SK-N-SH (cell line): ENCODE measurements around the gene CBFA2T2. TPM values are rescaled to one million over a fixed set of nuclear protein-coding genes. Genes with fewer than 3 reads are reported as not detected.

Experiments
- CTCF ChIA-PET: fragments of 300-600, 350-600 bp; formaldehyde crosslinking; extraction: SDS; loops from one replicate; lab custom pipeline; 2021; lab: Yijun Ruan, JAX
- POLR2A ChIA-PET: fragments of 350-600 bp; sonication (Branson Sonifier 250); formaldehyde crosslinking; extraction: SDS; loops from one replicate; lab custom pipeline; 2020; ENCODE audit warnings: antibody characterized with exemption, inconsistent platforms; lab: Yijun Ruan, JAX
- DNase-seq: peaks from one replicate; pipeline ENCODE4 v3.0.0; 2012
- H2AFZ ChIP-seq: fragments of 200-600 bp; sonication (generic); 2 replicates; pipeline ENCODE4 v1.8.1; 2016; ENCODE audit warnings: antibody characterized with exemption, mild to moderate bottlenecking, low read depth
- H3F3A ChIP-seq: fragments of 200-600 bp; sonication (generic); replicated peaks from 2 replicates; pipeline ENCODE3; 2016; ENCODE audit warnings: antibody characterized with exemption, mild to moderate bottlenecking; ENCODE audit not compliant: insufficient read depth
- H3K27ac ChIP-seq, 2 experiments: fragments of 200-500 bp in 1 of 2; fragments of 200-600 bp in 1 of 2; sonication (Bioruptor generic) in 1 of 2; sonication (generic), shearing (Covaris generic) in 1 of 2; 2 replicates each; pipeline versions ENCODE4 v1.5.1 to v1.6.1; 2014 to 2016; ENCODE audit warnings: low read depth in 2 of 2, inconsistent platforms in 1 of 2, low read length in 1 of 2, mild to moderate bottlenecking in 1 of 2, mixed read lengths in 1 of 2
- H3K27me3 ChIP-seq: fragments of 200-600 bp; sonication (generic), shearing (Covaris generic); 2 replicates; pipeline ENCODE4 v1.6.1; 2016; ENCODE audit warnings: mixed run types; ENCODE audit not compliant: insufficient read depth
- H3K36me3 ChIP-seq, 2 experiments: fragments of 200-500 bp in 1 of 2; fragments of 200-600 bp in 1 of 2; sonication (Bioruptor generic) in 1 of 2; sonication (generic) in 1 of 2; replicated peaks in 1 of 2; 2 replicates each; pipeline versions ENCODE3 to v1.5.1; 2014 to 2016; ENCODE audit warnings: low read length in 1 of 2, mild to moderate bottlenecking in 1 of 2; ENCODE audit not compliant: insufficient read depth in 2 of 2, control insufficient read depth in 1 of 2
- H3K4me1 ChIP-seq, 2 experiments: fragments of 200-500 bp in 1 of 2; fragments of 200-600 bp in 1 of 2; sonication (Bioruptor generic) in 1 of 2; sonication (generic), shearing (Covaris generic) in 1 of 2; 2 replicates each; pipeline versions ENCODE4 v1.5.1 to v1.6.1; 2014 to 2016; ENCODE audit warnings: low read depth in 1 of 2, low read length in 1 of 2, mixed run types in 1 of 2; ENCODE audit not compliant: insufficient read depth in 2 of 2, control insufficient read depth in 1 of 2
- H3K4me2 ChIP-seq: fragments of 200-600 bp; sonication (generic), shearing (Covaris generic); 2 replicates; pipeline ENCODE4 v1.6.1; 2017; ENCODE audit warnings: mixed run types
- H3K4me3 ChIP-seq, 2 experiments: fragments of 200-500 bp in 1 of 2; fragments of 200-600 bp in 1 of 2; sonication (Bioruptor generic) in 1 of 2; sonication (generic), shearing (Covaris generic) in 1 of 2; 2 replicates each; pipeline versions ENCODE4 v1.5.1 to v1.8.1; 2014 to 2016; ENCODE audit warnings: low read depth in 2 of 2, inconsistent platforms in 1 of 2, low read length in 1 of 2, mild to moderate bottlenecking in 1 of 2, mixed read lengths in 1 of 2, moderate library complexity in 1 of 2
- H3K79me2 ChIP-seq: fragments of 200-600 bp; sonication (generic); 2 replicates; pipeline ENCODE4 v1.8.1; 2017; ENCODE audit warnings: mild to moderate bottlenecking; ENCODE audit not compliant: insufficient read depth
- H3K9ac ChIP-seq: fragments of 200-600 bp; sonication (generic); 2 replicates; pipeline ENCODE4 v1.6.1; 2017; ENCODE audit warnings: mixed run types
- H3K9me2 ChIP-seq: fragments of 200-600 bp; sonication (generic); 2 replicates; pipeline ENCODE4 v1.6.1; 2017; ENCODE audit warnings: mixed run types
- H3K9me3 ChIP-seq: fragments of 200-600 bp; sonication (generic); 2 replicates; pipeline ENCODE4 v1.6.1; 2017; ENCODE audit warnings: mixed run types, mild to moderate bottlenecking, moderate library complexity
- H4K20me1 ChIP-seq: fragments of 200-600 bp; sonication (generic); 2 replicates; pipeline ENCODE4 v1.6.1; 2017; ENCODE audit warnings: mild to moderate bottlenecking, mixed run types; ENCODE audit not compliant: insufficient read depth
- CHD2 ChIP-seq: fragments of 150-350 bp; IDR thresholded peaks from 2 replicates; pipeline ENCODE4 v1.6.1; 2018; ENCODE audit warnings: low read length; ENCODE audit not compliant: partially characterized antibody
- EP300 ChIP-seq, 2 experiments: IDR thresholded peaks; 2 replicates each; pipeline versions ENCODE4 v1.4.0 to v1.6.1; 2012; ENCODE audit warnings: borderline replicate concordance in 1 of 2, low read depth in 1 of 2, low read length in 1 of 2
- MXI1 ChIP-seq: IDR thresholded peaks from 2 replicates; pipeline ENCODE4 v1.6.1; 2012; ENCODE audit warnings: mild to moderate bottlenecking, low read depth, low read length, improper control_type of control experiment
- RFX5 ChIP-seq: IDR thresholded peaks from 2 replicates; pipeline ENCODE4 v1.6.1; 2012; ENCODE audit warnings: mild to moderate bottlenecking, improper control_type of control experiment, low read length
- RXRA ChIP-seq: IDR thresholded peaks from 2 replicates; pipeline ENCODE4 v1.4.0; 2012; ENCODE audit warnings: low read depth, mild to moderate bottlenecking, borderline replicate concordance
- SMC3 ChIP-seq: IDR thresholded peaks from 2 replicates; pipeline ENCODE4 v1.6.1; 2012; ENCODE audit warnings: low read depth, low read length, improper control_type of control experiment
- TAF1 ChIP-seq: IDR thresholded peaks from 2 replicates; pipeline ENCODE4 v1.6.1; 2012; ENCODE audit warnings: low read depth, mild to moderate bottlenecking, low read length, moderate library complexity, borderline replicate concordance
- TCF12 ChIP-seq: IDR thresholded peaks from 2 replicates; pipeline ENCODE4 v1.4.0; 2012
- TEAD4 ChIP-seq: IDR thresholded peaks from 2 replicates; pipeline ENCODE4 v1.4.0; 2012; ENCODE audit warnings: mild to moderate bottlenecking, borderline replicate concordance; ENCODE audit not compliant: insufficient read depth
- WGBS: methylation state at CpG from one replicate; pipeline ENCODE4 v1.1.6; 2017; ENCODE audit warnings: low lambda C conversion rate; 5-methylcytosine and 5-hydroxymethylcytosine counted together
- polyA plus RNA-seq, 3 experiments: library from polyadenylated mRNA; depleted of rRNA; stranded (reverse); fragments of >200 nt; gene quantifications; 2 replicates each; pipeline ENCODE4 v1.2.3, GENCODE V29; 2012
- TF ChIP-seq, protein P1 (sequence below): fragments of 150-350 bp; IDR thresholded peaks from 2 replicates; pipeline ENCODE4 v1.6.1; 2016; ENCODE audit warnings: mild to moderate bottlenecking, low read depth, low read length
- TF ChIP-seq, protein P2 (sequence below): IDR thresholded peaks from 2 replicates; pipeline ENCODE4; 2012

CBFA2T2 gene
- polyA plus RNA-seq, 1 of the 3 experiments (the other 2 are of a cell fraction) = 11.0 TPM

DNA sequence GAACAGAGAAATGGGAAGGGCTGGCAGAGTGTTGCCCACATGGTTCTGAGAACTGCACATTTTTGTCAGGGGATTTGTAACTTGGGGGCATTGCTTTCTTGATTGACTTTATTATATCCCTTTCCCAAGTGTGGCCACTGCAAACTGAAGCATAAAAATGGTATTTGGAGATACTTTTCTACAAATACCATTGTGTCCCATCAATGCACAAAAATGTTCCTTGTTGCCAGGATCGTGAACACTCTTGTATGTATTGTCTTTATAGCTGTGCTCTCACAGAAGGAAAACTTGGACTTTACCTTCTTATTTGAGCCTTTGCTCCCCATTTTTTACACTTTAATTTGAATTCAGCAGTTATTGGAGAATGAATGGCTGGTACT, 115.1 kb downstream of the CBFA2T2 start:
- no peak overlapping the region for H3K4me2 ChIP-seq
- no peak for DNase-seq
- TF ChIP-seq RXRA (no peak), MXI1 (no peak), TEAD4 (no peak)
- TF ChIP-seq, protein P1, sequence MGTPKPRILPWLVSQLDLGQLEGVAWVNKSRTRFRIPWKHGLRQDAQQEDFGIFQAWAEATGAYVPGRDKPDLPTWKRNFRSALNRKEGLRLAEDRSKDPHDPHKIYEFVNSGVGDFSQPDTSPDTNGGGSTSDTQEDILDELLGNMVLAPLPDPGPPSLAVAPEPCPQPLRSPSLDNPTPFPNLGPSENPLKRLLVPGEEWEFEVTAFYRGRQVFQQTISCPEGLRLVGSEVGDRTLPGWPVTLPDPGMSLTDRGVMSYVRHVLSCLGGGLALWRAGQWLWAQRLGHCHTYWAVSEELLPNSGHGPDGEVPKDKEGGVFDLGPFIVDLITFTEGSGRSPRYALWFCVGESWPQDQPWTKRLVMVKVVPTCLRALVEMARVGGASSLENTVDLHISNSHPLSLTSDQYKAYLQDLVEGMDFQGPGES = no peak
- H2AFZ ChIP-seq = no peak overlapping the region
- 0 out of 4 replicates have a peak overlapping the region, but pooled peaks of 1 of the 2 experiments have one; percentile 11 for H3K27ac ChIP-seq
- no peaks in the 10 kb centered on the region for H3K9me2 ChIP-seq
- WGBS = 92% methylated on average over 1 of the region's 1 CpG
- no peaks in the 10 kb centered on the region for H4K20me1 ChIP-seq
- no peaks in the 10 kb centered on the region for H3F3A ChIP-seq
- ChIA-PET POLR2A (no interaction called here), CTCF (interaction anchor here (0.7 to 1.8 kb wide), 7 partner anchors 11 to 148 kb away, joined by 3 to 8 read pairs (median 4); partner anchors contain the start of gene ACTL10)
- H3K4me3 ChIP-seq = no peak overlapping the region
- peaks cover 24 to 39% of the 10 kb centered on the region in 2 experiments for H3K36me3 ChIP-seq
- H3K9me3 ChIP-seq = no peaks in the 10 kb centered on the region
- H3K4me1 ChIP-seq = peaks cover 0 to 5% of the 10 kb centered on the region in 2 experiments; a peak in 1 of 4 replicates
- no peaks in the 10 kb centered on the region; the same call in 1 of the 2 replicates for H3K79me2 ChIP-seq
- H3K27me3 ChIP-seq = no peaks in the 10 kb centered on the region
- no peak overlapping the region for H3K9ac ChIP-seq

DNA sequence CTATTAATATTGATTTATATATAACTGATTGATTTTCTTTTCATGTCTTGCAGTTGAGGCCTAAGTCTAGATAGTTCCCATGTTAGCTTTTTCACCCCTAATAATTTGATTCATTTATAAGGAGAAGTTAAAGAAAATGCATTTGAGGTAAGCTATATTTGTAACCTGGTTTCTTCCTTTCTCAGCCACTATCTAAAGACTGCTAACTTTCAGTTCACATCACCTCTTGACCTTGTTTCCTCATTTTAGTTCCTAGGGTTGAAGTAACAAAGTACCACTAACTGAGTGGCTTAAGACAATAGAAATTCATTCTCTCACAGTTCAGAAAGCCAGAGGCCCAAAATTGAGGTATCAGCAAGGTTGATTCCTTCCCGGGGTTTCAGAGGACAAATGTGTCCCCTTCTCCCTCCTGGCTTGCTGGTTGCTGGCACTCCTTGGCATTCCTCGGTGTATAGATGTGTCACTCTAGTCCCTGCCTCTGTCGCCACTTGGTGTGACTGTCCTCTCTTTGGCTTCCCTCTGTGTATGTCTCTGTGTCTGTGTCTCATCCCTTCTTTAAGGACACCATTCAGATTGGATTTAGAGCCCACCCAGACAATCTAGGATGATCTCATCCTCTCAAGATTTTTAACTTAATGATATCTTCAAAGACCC, 116.3 kb downstream of the CBFA2T2 start:
- Histone ChIP-seq H4K20me1 (no peaks in the 10 kb centered on the region), H3K9me3 (no peaks in the 10 kb centered on the region), H3K4me2 (no peak overlapping the region), H3K4me3 (no peak overlapping the region), H3K9me2 (no peaks in the 10 kb centered on the region), H3K27ac (no peak overlapping the region; a peak in 1 of 4 replicates), H3K4me1 (peaks cover 0 to 8% of the 10 kb centered on the region in 2 experiments; a peak in 1 of 4 replicates), H3K9ac (no peak overlapping the region), H3K36me3 (peaks cover 15 to 41% of the 10 kb centered on the region in 2 experiments), H3K27me3 (no peaks in the 10 kb centered on the region), H3K79me2 (no peaks in the 10 kb centered on the region; the same call in 1 of the 2 replicates), H3F3A (no peaks in the 10 kb centered on the region), H2AFZ (no peak overlapping the region)
- TF ChIP-seq SMC3 = no peak
- no peak for TF ChIP-seq TCF12
- no peak for TF ChIP-seq RFX5
- TF ChIP-seq, protein P2, sequence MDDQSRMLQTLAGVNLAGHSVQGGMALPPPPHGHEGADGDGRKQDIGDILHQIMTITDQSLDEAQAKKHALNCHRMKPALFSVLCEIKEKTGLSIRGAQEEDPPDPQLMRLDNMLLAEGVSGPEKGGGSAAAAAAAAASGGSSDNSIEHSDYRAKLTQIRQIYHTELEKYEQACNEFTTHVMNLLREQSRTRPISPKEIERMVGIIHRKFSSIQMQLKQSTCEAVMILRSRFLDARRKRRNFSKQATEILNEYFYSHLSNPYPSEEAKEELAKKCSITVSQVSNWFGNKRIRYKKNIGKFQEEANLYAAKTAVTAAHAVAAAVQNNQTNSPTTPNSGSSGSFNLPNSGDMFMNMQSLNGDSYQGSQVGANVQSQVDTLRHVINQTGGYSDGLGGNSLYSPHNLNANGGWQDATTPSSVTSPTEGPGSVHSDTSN = no peak
- no peak for TF ChIP-seq EP300 (IDR thresholded peaks at IDR 0.05; ENCODE audit: borderline replicate concordance in 1 of 2, low read depth in 1 of 2, low read length in 1 of 2)
- TF ChIP-seq TAF1 = no peak
- no peak for TF ChIP-seq CHD2
- WGBS = 97% methylated on average over 3 of the region's 3 CpGs
- POLR2A ChIA-PET = no interaction called here
- no peak for DNase-seq
- CTCF ChIA-PET = interaction anchor here (0.9 to 1.3 kb wide), 2 partner anchors 106 to 149 kb away, joined by 3 to 4 read pairs; no protein-coding TSS in a partner anchor
